Measurements from ENCODE around the gene BIRC5.
A peak's percentile ranks its signal among the peaks of the same experiment; 100 is the strongest.
"Not testable (repeated sequence)": the region's sequence is repeated elsewhere in the genome, so short reads cannot be mapped to it uniquely, and the experiment has no call there.

The BIRC5 gene

DNA sequence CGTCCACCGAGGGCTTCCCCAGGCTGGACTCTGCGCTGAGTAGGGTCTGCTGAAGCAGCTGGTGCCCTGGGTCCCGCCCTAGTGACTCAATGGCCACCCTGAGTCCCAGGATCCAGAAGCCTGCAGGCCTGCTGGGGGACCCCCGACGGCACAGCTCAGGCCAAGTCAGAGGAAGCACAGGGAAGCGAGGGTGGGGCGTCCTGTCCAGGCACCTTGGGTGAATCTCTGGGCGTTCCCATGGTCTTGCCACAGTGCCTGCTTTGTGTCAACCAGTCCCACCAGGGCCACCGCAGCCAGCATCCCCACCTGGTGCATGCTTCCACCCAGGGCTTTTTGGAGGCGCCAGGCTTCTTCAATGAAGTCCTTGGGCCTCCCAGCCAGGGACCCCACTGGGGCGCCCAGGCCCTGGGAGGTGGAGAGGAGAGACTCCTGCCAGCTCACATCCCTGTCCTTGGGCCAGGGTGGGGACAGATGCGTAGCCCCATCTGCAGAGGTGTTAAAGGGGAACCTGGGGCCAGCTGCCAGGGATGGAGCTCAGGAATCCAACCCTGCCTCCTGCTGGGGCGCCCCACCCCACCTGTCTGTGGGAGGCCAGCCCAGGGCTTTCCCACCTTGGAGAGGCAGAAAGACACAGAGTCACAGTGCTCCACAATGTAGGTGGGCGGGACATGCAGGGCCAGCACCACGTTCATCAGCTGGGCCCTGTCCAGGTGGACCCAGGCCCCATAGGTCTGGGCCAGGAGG lies 35.2 kb downstream of the BIRC5 start:
- no peaks in the 10 kb centered on the region for H3K27me3 ChIP-seq (ENCODE audit: low read depth, low read length)
- no peaks in the 10 kb centered on the region for H3K9me3 ChIP-seq (ENCODE audit: control insufficient read depth in 1 of 2, low read length in 2 of 2)
- H3K27ac ChIP-seq (ENCODE audit: low read length): no peak overlapping the region
- H3K36me3 ChIP-seq (ENCODE audit: control insufficient read depth in 1 of 2, insufficient read depth in 2 of 2, low read length in 2 of 2): no peaks in the 10 kb centered on the region
- no peak overlapping the region for H3K4me3 ChIP-seq (ENCODE audit: low read depth in 1 of 2, low read length in 2 of 2)
- peaks cover 4 to 11% of the 10 kb centered on the region in 2 donors for H3K4me1 ChIP-seq (ENCODE audit: control insufficient read depth in 1 of 2, insufficient read depth in 2 of 2, low read length in 2 of 2)

DNA sequence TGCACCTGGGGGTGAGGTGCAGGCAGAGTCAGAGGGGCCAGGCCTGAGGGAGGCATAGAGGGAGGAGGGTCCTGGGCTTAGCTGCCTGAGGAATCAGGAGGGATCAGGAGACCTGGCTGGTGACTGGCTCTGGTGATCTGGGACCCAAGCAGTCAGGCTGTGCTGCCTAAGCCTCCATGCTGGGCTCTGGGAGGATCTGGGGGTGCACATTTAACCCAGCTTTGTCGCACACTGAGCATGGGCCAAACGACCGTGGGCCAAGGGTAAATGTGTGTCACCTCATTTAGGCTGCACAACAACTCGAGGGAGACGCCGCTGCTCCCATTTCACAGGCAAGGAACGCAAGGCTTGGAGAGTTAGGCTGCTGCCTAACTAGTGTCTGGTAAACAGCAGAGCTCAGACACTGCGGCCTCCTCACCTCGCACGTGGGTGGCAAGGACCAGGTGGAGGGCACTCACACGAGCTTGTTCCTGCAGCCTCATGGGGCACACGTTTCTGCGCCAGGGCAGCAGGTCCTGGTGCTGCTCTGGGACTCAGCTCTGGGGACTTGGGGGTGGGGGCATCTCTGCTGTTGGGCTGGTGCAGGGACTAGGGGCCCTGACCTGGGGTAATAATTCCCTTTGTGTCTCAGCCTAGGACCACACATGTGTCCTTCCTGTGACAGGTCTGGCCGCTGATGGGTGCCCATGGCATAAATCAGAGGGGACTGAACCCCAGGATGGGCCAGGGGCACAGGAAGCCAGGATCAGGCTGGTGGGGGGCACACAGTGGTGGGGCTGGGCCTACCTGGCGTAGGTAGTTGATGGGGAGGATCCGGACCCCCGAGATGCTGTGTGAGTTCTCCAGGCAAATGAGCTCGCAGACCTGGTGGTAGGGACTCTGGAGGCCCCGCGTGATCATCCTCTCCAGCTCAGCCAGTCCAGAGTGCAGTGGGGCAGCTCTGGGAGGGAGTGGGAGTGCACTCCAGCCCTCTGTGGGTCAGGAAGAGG lies 36.1 kb downstream of the BIRC5 start:
- Histone ChIP-seq H3K27me3 (ENCODE audit: low read depth, low read length) (no peaks in the 10 kb centered on the region), H3K27ac (ENCODE audit: low read length) (no peak overlapping the region), H3K9me3 (ENCODE audit: control insufficient read depth in 1 of 2, low read length in 2 of 2) (no peaks in the 10 kb centered on the region), H3K36me3 (ENCODE audit: control insufficient read depth in 1 of 2, insufficient read depth in 2 of 2, low read length in 2 of 2) (no peaks in the 10 kb centered on the region), H3K4me3 (ENCODE audit: low read depth in 1 of 2, low read length in 2 of 2) (no peak overlapping the region), H3K4me1 (ENCODE audit: control insufficient read depth in 1 of 2, insufficient read depth in 2 of 2, low read length in 2 of 2) (peaks cover 4 to 11% of the 10 kb centered on the region in 2 donors)

DNA sequence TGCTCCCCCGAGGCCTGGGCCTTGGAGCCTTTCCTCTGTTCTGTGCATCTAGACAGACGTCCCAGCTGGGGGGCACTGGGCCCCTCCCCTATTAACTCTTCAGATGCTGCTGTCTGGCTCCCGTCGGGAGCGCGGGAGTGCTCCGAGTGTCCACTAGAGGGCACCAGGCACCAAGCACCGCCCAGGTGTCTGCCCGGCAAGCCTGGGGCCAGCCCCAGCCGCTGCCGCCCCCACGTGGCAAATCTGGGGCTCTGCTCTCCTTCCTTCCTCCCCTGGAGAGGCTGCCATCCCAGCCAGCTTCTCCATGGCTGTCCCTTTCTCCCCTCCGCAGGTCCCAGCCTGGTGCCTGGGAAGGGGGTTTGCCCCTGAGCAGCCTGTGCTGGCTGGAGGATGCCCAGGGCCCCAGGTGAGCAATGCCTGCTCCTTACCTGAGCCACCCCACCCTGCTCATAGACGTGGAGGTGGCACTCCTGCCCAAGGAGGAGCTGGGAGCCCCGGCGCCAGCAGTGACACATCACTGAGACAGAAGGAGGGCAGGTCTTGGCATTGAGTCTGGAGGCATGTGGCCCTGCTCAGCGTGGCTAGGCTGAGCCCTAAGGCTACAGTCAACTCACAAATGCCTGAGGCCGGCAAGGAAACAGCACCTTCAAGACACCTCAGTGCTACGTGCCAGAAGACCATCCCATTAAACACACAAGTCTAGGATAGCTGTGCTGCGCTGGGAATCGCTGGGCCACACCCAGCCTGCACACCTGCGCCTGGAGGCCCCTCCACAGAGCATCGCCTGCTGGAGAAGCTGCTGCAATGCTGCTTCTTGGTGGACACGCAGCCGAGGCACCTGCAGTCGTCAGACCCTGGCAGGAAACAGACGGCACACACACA lies 37.1 kb downstream of the BIRC5 start:
- Histone ChIP-seq H3K36me3 (ENCODE audit: control insufficient read depth in 1 of 2, insufficient read depth in 2 of 2, low read length in 2 of 2) (no peaks in the 10 kb centered on the region), H3K4me1 (ENCODE audit: control insufficient read depth in 1 of 2, insufficient read depth in 2 of 2, low read length in 2 of 2) (peaks cover 4 to 11% of the 10 kb centered on the region in 2 donors), H3K4me3 (ENCODE audit: low read depth in 1 of 2, low read length in 2 of 2) (no peak overlapping the region), H3K27me3 (ENCODE audit: low read depth, low read length) (no peaks in the 10 kb centered on the region), H3K27ac (ENCODE audit: low read length) (no peak overlapping the region), H3K9me3 (ENCODE audit: control insufficient read depth in 1 of 2, low read length in 2 of 2) (no peaks in the 10 kb centered on the region)

DNA sequence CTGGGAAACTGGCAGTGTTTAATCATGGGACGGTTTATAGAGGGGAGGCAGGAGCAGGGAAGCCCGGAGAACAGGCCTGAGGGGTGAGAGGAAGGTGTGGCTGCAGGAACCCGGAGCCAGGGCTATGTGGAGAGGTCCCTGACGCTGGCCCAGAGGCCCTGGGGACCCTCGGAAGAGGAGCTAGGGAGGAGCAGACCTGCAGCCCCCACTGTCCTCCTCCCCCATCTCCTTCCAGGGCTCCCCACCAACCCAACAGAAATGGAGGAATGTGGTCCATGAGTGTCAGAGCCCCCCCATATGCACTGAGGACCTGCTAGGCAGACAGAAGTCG lies 37.7 kb downstream of the BIRC5 start:
- no peaks in the 10 kb centered on the region for H3K9me3 ChIP-seq (ENCODE audit: control insufficient read depth in 1 of 2, low read length in 2 of 2)
- H3K36me3 ChIP-seq (ENCODE audit: control insufficient read depth in 1 of 2, insufficient read depth in 2 of 2, low read length in 2 of 2): no peaks in the 10 kb centered on the region
- H3K4me1 ChIP-seq (ENCODE audit: control insufficient read depth in 1 of 2, insufficient read depth in 2 of 2, low read length in 2 of 2): peaks cover 4 to 11% of the 10 kb centered on the region in 2 donors
- H3K27me3 ChIP-seq (ENCODE audit: low read depth, low read length): no peaks in the 10 kb centered on the region
- H3K27ac ChIP-seq (ENCODE audit: low read length): no peak overlapping the region
- no peak overlapping the region for H3K4me3 ChIP-seq (ENCODE audit: low read depth in 1 of 2, low read length in 2 of 2)

DNA sequence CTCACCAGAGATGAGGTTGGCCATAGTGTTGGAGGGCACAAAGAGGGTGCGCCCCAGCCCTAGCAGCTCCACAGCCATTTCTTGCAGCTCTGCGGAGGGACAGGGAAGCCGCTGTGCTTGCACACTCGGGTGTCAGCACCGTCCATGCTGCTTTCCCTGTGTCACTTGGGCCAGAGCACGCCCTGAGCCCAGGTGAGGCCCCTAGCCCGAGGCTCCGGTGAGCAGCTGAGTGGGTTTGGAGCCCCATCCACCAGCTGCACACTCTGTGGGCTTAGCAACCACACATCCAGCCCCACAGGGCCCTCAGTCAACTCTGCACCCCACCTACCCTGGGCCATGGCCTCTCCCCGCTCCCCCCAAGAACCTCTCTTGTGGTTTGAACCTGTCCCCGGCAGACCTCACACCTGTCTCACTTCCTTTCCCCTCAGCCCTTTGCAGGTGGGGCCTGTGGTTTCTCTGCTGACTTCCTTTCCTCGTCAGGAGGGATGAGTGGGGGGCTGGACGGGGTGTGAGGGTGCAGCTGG lies 38.1 kb downstream of the BIRC5 start:
- Histone ChIP-seq H3K4me3 (ENCODE audit: low read depth in 1 of 2, low read length in 2 of 2) (no peak overlapping the region), H3K36me3 (ENCODE audit: control insufficient read depth in 1 of 2, insufficient read depth in 2 of 2, low read length in 2 of 2) (no peaks in the 10 kb centered on the region), H3K27me3 (ENCODE audit: low read depth, low read length) (no peaks in the 10 kb centered on the region), H3K27ac (ENCODE audit: low read length) (no peak overlapping the region), H3K4me1 (ENCODE audit: control insufficient read depth in 1 of 2, insufficient read depth in 2 of 2, low read length in 2 of 2) (peaks cover 4 to 11% of the 10 kb centered on the region in 2 donors), H3K9me3 (ENCODE audit: control insufficient read depth in 1 of 2, low read length in 2 of 2) (no peaks in the 10 kb centered on the region)

DNA sequence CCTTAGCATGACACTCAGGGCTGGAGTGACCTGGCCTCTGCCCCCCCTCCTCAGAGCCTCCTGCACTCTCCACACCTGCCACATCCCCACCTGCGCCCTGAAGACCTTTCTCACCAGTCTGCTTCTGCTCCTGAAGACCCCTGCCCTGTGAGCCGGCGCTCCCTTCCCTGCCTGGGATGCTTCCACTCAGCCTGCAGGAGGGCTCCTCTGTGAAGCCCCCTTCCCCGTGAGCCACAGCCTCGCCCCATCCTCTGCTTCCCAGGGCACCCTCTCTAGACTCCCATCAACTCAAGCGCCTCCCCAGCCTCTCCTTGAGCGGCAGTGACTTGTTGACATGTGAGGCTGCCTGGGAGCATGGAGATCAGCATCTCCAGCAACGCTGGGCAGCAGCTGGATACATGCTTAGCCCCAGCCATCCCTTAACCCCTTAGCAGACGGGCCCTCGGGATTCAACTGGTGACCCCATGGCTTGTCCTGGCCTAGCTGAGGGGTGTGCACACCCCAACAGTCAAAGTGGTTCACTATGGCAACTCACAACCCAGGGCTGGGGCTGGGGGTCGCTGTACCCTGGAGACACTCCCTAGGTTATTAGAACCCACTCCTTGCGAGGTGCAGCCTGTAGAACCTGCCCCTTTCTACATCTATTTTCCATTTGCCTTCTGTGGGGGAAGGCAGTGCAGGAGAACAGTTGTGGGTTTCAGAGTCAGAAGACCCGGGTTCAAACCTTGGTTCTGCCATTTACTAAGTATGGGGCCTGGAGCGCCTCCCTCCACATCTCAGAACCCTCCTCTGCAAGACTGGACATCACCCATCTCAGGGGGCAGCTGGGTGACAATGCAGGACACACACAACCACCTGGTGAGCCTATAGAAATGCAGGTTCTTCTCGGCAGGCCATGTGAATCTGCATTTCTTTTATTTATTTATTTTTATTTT lies 38.9 kb downstream of the BIRC5 start:
- Histone ChIP-seq H3K9me3 (ENCODE audit: control insufficient read depth in 1 of 2, low read length in 2 of 2) (no peaks in the 10 kb centered on the region), H3K4me1 (ENCODE audit: control insufficient read depth in 1 of 2, insufficient read depth in 2 of 2, low read length in 2 of 2) (peaks cover 4 to 15% of the 10 kb centered on the region in 2 donors), H3K27me3 (ENCODE audit: low read depth, low read length) (no peaks in the 10 kb centered on the region), H3K36me3 (ENCODE audit: control insufficient read depth in 1 of 2, insufficient read depth in 2 of 2, low read length in 2 of 2) (no peaks in the 10 kb centered on the region), H3K4me3 (ENCODE audit: low read depth in 1 of 2, low read length in 2 of 2) (no peak overlapping the region), H3K27ac (ENCODE audit: low read length) (no peak overlapping the region)

DNA sequence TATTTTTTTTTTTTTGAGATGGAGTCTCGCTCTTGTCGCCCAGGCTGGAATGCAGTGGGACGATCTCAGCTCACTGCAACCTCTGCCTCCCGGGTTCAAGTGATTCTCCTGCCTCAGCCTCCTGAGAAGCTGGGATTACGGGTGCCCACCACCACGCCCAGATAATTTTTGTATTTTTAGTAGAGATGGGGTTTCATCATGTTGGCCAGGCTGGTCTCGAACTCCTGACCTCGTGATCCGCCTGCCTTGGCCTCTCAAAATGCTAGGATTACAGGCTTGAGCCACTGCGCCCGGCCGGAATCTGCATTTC lies 39.5 kb downstream of the BIRC5 start:
- not testable (repeated sequence) for H3K9me3 ChIP-seq (ENCODE audit: control insufficient read depth in 1 of 2, low read length in 2 of 2); H3K36me3 ChIP-seq (ENCODE audit: control insufficient read depth in 1 of 2, insufficient read depth in 2 of 2, low read length in 2 of 2); H3K27me3 ChIP-seq (ENCODE audit: low read depth, low read length); H3K27ac ChIP-seq (ENCODE audit: low read length)
- H3K4me1 ChIP-seq (ENCODE audit: control insufficient read depth in 1 of 2, insufficient read depth in 2 of 2, low read length in 2 of 2): peaks cover 4 to 18% of the 10 kb centered on the region in 2 donors
- peak overlapping the region; percentile 64 to 91 for H3K4me3 ChIP-seq (ENCODE audit: low read depth in 1 of 2, low read length in 2 of 2)

DNA sequence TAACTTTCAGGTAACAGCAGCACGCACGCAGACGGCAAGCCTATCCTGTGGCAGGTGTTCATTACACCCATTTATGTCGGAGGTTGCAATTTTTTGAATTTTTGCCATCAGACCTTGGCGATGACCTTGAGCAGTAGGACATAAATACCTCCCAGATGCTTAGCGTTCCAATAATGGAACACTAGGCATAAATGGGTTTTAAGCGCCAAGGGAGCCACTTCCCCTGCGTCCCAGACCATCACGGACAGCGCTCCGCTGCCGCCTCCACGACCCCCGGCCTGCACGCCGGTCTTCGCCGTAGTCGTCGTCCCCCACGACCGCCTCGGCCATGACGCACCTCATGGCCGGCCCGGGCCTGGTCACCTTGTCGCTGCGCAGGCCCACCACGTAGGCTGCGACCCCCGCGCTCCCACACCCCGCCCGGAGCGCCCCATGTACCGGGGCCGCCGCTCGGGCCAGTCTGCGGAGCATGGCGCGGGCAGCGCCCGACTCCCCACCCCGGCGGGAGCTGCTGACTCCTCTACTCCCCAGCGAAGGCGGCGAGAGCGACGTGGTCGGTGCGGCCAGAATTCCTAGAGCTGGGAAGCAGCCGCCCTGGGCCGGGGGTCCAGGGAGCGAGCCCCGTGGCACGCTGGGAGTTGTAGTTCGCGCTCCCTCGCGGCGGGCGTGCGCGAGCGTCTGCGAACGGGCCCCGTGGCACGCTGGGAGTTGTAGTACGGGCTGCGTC lies 40.1 kb downstream of the BIRC5 start:
- Histone ChIP-seq H3K27me3 (ENCODE audit: low read depth, low read length) (no peaks in the 10 kb centered on the region), H3K4me1 (ENCODE audit: control insufficient read depth in 1 of 2, insufficient read depth in 2 of 2, low read length in 2 of 2) (peaks cover 4 to 18% of the 10 kb centered on the region in 2 donors), H3K36me3 (ENCODE audit: control insufficient read depth in 1 of 2, insufficient read depth in 2 of 2, low read length in 2 of 2) (no peaks in the 10 kb centered on the region), H3K9me3 (ENCODE audit: control insufficient read depth in 1 of 2, low read length in 2 of 2) (no peaks in the 10 kb centered on the region), H3K27ac (ENCODE audit: low read length) (peak overlapping the region; percentile 31), H3K4me3 (ENCODE audit: low read depth in 1 of 2, low read length in 2 of 2) (peak overlapping the region; percentile 64 to 91)

DNA sequence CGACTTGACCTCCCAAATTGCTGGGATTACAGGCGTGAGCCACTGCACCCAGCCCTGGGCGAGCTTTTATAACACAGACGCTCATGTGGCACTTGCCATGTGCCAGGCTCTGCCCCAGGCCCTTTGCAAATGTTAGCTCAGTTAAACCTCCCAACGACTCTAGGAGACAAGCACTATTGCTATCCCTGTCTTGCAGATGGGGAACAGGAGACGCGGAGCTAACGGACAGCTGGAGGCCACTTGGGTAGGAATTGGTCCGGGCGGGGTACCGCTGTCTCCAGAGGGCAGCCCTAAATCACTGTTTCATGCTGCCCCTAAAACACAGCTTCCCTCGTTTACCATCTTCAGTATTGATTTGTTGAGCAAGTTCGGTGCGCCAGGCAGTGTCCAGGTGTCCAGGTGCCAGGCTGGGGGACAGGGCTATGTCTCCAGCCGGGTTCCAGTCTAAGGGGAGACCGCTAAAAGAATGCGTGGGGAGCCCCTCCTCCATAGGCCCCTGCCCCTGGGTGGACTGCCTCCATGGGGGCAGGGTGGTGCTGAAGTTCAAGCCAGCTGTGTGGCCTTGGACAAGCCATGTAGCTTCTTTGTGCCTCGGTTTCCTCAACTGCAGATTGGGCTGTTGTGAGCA lies 41.1 kb downstream of the BIRC5 start:
- H3K9me3 ChIP-seq (ENCODE audit: control insufficient read depth in 1 of 2, low read length in 2 of 2): no peaks in the 10 kb centered on the region
- peaks cover 4 to 18% of the 10 kb centered on the region in 2 donors for H3K4me1 ChIP-seq (ENCODE audit: control insufficient read depth in 1 of 2, insufficient read depth in 2 of 2, low read length in 2 of 2)
- no peaks in the 10 kb centered on the region for H3K36me3 ChIP-seq (ENCODE audit: control insufficient read depth in 1 of 2, insufficient read depth in 2 of 2, low read length in 2 of 2)
- H3K27me3 ChIP-seq (ENCODE audit: low read depth, low read length): no peaks in the 10 kb centered on the region
- no peak overlapping the region for H3K4me3 ChIP-seq (ENCODE audit: low read depth in 1 of 2, low read length in 2 of 2)
- H3K27ac ChIP-seq (ENCODE audit: low read length): no peak overlapping the region
